HG03045 (cell line): ENCODE results near the gene FADS2.

ENCODE experiments used
- ATAC-seq: cut with Tn5 transposase; IDR thresholded peaks from one replicate; pipeline ENCODE4 v1.9.1; 2021; ENCODE audit warnings: mild to moderate bottlenecking, moderate library complexity; ENCODE audit not compliant: unreplicated experiment

Gene FADS2

GRCh38 chr11:61902313-61902712 is 74.2 kb downstream of the FADS2 start:
- no peak for ATAC-seq

GRCh38 chr11:61903845-61904244 is 75.7 kb downstream of the FADS2 start:
- no peak for ATAC-seq

- no peak for ATAC-seq
Measured at GRCh38 chr11:61904539-61905048, 76.5 kb downstream of the FADS2 start.

- ATAC-seq = no peak
Measured at GRCh38 chr11:61905067-61905696, 77.1 kb downstream of the FADS2 start.

- ATAC-seq = no peak
Measured at GRCh38 chr11:61905801-61906521, 77.9 kb downstream of the FADS2 start.

GRCh38 chr11:61906522-61906909 is 78.4 kb downstream of the FADS2 start:
- no peak for ATAC-seq

GRCh38 chr11:61907282-61907681 is 79.2 kb downstream of the FADS2 start:
- no peak for ATAC-seq

GRCh38 chr11:61907871-61908729 is 80.0 kb downstream of the FADS2 start:
- no peak for ATAC-seq

GRCh38 chr11:61908730-61909316 is 80.7 kb downstream of the FADS2 start:
- ATAC-seq = no peak

GRCh38 chr11:61910187-61911127 is 82.4 kb downstream of the FADS2 start:
- no peak for ATAC-seq

- no peak for ATAC-seq
Measured at GRCh38 chr11:61911128-61911700, 83.1 kb downstream of the FADS2 start.

- ATAC-seq = no peak
Measured at GRCh38 chr11:61911701-61912529, 83.8 kb downstream of the FADS2 start.

GRCh38 chr11:61912530-61912898 is 84.4 kb downstream of the FADS2 start:
- no peak for ATAC-seq

GRCh38 chr11:61912991-61913698 is 85.0 kb downstream of the FADS2 start:
- no peak for ATAC-seq

- ATAC-seq = no peak
Measured at GRCh38 chr11:61913699-61914395, 85.7 kb downstream of the FADS2 start.

- no peak for ATAC-seq
Measured at GRCh38 chr11:61914471-61915171, 86.5 kb downstream of the FADS2 start.

- no peak for ATAC-seq
Measured at GRCh38 chr11:61916737-61917333, 88.7 kb downstream of the FADS2 start.
